ENCODE measurements around the gene ANXA11.
A peak's percentile ranks its signal among the peaks of the same experiment; 100 is the strongest.

The ANXA11 gene

GRCh38 chr10:80187465-80188409, 17.6 kb downstream of the ANXA11 start:
- DNase-seq = peak; percentile 89

DNA sequence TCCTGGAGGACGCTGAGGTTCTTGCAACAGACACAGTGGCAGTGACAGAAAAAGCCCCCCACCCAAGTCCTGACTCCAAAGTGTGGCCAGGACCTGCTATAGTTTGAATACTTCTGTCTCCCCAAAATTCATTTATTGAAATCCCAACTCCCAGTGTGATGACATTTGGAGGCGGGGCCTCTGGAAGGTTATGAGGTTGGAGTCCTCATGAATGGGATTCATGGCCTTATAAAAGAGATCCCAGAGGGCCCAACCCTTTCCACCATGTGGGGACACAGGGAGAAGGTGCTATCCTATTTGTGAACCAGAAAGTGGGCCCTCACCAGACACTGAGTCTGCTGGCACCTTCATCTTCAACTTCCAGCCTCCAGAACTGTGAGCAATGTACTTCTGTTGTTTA, 18.3 kb downstream of the ANXA11 start:
- DNase-seq = no peak

DNA sequence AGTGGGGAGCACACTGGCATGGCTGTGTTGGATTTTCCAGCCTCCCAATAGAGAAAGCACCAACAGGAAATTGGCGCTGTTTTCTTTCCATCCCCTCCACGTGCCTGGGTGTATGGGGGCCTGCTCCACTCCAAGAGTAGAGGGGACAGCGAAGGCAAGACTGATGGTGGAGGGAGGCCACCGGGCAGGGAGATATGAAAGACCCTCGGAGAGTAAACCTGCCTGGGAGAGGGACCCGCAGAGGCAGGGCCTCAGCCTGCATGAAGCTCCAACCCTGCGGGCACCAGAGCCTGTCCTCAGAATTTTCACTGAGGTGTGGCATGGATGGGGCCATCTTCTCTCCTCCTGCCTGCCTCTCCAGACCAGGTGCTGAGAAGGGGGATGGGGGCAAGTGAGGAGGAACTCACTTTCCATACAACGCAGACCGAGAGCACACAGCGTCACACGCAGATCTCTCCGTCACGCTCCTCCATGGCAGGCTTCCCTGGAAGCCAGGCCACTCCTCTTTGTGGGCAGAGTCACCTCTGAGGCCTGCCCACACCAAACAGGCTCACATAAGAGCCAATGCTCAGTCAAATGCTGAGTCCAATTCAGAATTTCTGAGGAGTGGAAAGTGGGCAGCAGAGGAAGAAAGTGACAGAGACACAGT, 18.8 kb downstream of the ANXA11 start:
- DNase-seq = peak; percentile 63

DNA sequence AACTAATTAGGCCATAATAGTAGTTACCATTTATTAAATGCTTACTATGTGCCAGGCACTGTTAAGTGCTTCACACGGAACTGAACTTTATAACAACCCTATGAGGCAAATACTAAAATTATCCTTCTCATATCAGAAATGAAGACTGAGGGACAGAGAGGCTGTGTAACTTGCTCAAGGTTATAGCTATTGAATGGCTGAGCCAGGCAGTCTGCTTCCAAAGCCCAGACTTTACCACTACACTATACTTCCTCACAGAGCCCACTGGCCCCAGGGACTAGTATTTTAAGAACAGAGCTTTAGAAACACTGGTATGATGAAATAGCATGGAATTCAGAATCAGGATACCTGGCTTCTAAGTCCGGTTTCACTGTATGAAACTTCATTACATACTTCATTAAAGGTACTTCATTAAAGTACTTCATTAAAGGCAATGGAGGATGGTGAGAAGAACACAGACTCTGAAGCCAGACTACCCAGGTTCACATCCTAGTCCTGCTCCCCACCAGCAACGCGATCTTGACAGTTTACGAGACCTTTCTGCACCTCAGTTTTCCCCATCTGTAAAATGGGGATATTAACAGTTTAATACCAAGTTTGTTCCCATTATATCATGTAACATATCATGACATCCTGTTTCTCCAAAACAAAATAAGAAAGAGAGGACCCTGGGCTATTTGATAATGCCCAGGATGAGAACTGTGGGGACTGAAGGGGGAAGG, 19.6 kb downstream of the ANXA11 start:
- no peak for DNase-seq

DNA sequence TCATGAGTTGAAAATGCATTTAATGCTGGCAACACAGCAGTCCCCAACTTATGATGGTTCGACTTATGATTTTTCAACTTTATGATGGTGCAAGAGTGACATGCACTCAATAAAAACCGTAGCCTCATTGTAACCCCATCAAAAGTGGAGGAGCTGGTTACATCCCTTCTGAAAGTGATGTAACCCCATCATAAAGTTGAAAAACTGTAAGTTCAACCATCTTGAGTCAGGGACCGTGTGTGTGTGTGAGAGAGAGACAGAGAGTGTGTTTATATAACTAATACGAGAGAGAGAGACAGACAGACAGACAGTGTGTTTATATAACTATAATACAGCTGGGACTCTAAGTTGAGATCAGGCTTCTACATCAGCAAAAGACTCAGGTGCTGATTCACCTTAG, 21.0 kb downstream of the ANXA11 start:
- no peak for DNase-seq

DNA sequence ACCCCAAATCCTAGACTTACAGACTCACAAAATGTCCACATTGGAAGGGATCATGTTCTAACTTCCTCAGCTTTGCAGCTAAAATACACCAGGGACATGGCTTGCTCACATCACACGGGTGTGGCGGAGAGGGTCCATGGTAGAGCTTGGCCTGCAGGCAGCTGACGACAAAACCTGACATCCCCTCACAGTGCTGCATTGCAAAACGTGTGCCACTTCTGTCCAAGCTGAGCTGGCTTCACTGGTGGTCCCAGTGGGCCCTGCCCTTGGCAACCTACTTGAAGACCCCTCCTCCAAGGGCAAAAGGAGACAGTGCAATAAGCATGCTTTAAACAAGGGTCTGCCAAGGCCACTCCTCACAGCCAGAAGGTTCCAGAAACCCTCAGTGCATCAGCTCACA, 21.9 kb downstream of the ANXA11 start:
- no peak for DNase-seq

- no peak for DNase-seq
These were observed 22.4 kb downstream of the ANXA11 start for GRCh38 chr10:80182986-80183385.

DNA sequence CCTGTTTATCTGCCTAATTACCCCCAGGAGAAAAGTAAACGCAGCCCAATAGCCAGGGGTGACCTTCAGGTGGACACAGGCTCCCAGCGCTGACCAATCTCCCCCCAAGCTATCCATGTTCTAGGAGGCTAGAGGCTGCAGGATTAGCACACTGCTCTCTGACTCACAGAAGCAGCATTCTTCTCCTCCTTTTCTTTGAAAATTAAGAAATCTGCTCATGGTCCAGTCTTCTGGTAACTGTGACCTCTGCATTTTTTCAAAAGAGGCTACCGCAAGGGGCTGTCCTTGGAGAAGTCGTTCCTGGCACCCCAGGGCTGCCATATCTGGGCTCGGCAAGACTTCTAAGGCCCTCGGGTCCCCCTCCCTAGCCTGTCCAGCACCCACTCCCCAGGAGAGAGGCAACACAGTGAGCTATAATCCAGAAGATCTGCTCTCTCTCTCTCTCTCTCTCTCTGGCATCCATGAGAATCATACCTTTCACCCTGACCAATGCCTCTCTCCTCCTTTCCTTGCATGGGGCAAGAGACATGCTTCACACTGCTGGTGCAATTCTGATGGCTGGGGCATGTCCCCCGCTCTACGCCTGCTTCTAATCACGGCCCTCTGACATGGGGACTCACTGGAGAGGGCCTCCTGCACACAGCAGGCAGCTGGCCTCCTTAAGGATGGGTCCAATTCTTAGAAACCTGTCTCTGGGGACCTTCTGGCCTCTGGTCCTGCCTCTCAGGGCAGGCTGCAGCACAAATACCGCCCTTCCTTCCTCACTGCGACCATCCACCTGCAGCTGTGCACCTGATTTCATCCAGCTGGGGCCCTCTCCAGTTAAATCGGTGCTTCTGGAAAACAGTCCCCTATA, 27.3 kb downstream of the ANXA11 start:
- DNase-seq = no peak

- no peak for DNase-seq
These were observed 28.8 kb downstream of the ANXA11 start for GRCh38 chr10:80176526-80176925.

GRCh38 chr10:80174641-80175395, 30.5 kb downstream of the ANXA11 start:
- no peak for DNase-seq

- no peak for DNase-seq
These were observed 31.9 kb downstream of the ANXA11 start for GRCh38 chr10:80173466-80173865.

DNA sequence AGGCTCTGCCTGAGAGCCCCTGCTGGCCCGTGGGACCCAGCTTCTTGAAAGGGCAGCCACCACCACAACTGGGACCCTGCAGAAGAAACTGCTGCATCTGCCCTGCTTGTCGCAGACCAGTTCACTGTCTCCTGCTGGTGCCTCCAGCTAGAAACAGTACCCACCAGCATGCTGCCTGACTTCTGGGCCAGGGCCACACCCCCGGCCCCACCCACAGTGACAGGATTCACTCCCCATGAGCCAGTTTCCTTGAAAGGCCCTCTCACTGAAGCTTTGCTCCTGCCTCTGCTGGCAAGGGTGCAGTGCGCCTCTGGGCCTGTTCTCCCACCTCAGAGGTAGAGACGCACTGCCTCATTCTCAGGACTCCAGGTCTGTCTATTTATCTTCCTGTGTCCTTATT, 32.4 kb downstream of the ANXA11 start:
- no peak for DNase-seq

DNA sequence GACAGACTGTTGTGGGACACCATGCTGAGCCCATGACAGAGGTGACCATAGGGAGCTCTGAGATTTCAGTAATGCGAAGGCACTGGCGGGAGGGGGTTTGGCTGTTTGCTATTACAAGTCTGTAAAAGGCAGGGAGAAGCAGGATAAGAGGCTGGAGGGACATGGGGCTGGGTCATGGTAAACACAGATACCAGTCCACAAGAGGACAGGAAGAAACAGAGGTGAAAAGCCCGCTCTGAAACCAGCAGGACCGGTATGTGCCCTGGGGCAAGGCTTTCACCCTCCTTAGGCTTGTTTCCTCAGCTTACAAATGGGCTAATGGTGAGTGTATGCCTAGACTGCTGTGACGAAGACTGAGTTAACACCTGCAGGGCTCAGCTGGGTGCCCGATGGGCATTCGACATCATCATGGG, 34.1 kb downstream of the ANXA11 start:
- DNase-seq = no peak

GRCh38 chr10:80170641-80171040, 34.7 kb downstream of the ANXA11 start:
- no peak for DNase-seq

DNA sequence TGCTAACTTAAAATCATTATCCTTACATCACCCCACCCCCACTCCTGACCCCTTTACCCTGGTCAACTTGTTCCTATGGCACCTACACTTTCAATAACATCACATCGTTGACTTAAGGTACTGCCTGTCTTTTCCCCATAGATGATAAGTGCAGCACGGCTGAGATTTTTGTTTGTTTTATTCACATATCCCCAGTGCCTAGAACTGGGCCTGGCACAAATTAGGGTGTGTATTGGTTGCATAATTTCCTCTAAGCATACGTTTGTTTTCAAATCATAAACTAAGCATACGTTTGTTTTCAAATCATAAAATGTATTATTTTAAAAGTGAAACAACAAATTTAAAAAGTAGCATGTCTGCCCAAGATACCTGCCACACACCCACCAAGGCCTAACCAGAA, 35.3 kb downstream of the ANXA11 start:
- no peak for DNase-seq

DNA sequence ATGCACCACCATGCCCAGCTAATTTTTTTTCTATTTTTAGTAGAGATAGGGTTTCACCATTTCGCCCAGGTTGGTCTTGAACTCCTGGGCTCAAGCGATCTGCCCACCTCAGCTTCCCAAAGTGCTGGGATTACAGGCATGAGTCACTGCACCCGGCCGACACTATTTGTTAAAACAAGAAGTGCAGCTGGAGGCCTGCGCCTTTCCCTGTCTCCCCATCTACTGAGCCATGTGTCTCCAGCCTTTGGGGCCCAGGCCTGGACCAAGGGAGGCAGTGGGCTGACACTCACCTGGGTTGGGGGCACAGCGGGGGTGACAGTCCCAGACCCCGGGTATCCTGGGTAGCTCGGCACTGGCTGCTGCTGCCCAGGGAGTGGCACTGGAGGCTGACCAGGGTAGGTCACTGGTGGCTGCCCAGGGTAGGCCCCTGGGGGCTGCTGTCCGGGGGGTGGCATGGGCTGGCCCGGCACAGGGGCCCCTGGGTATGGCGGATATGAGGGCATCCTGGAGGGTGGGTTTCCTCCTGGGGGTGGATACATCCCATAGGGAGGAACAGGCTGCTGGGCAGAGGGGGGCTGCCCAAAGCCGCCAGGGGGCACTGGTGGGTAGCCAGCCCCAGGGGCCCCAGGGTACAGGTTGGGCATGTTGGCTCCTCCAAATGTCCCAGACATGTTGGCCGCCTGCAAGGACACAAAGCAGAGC, 36.5 kb downstream of the ANXA11 start:
- peak; percentile 75 for DNase-seq

GRCh38 chr10:80168162-80168511, 37.2 kb downstream of the ANXA11 start:
- DNase-seq = peak; percentile 54

- DNase-seq = no peak
These were observed 37.7 kb downstream of the ANXA11 start for GRCh38 chr10:80167471-80168161.

DNA sequence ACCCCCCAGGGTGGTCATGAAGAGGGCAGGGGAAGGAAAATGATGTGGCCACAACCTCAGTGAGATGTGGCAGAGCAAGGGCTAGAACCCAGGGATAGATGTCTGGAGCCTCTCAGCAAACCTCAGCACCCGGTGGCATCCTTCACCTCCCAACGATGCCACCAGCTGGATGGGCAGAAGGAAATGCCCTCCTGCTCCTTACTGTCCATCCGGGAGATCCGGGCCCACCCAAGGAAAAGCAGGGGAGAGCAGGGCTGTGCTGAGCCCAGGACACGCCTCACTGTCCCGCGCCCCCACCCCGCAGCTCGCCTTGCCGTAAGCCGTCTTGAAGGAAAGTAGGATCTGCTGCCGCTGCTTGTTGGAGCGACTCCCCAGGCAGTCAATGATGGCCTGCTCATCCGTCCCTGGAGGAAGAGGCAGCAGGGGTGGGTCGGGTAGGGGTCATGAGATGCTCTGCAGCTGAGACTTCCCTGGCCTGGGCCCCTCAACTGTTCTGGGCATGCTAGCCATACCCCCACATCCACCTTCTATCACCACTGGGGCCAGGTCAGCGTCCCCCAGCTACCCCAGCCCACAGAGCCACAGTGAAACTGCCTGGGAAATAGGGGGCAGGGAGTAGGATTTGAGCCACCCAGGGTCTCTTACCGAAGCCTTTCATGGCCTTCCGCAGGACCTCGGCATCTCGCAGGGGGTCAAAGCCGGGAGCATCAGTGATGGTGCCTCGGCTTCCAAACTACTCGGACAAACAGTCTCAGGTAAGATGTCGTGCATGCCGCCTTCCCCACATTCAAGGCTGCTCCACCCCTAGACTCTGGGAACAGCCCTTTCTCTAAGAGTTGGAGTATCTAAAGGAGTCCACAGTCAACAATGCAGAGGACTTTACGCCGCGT, 38.5 kb downstream of the ANXA11 start:
- DNase-seq = no peak

DNA sequence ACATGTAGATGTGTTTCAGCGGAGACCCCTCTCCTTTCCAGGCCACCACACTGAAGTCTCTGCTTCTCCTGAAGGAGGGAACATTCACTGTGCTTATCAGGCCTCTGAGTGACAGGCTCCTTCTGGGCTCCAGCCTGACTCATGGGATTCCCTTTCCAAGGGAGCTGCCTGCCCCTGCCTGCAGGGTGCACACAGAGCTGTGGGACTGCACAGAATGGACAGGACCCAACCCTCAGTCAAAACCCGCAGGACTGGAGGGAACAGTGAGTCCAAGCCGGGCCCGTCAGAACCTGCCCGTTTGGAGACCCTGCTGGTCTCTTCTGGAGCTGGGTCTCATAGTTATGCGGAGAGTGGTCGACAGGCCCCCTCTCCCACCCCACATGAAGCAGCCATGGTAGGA, 40.2 kb downstream of the ANXA11 start:
- DNase-seq = no peak

Data from activated effector memory CD4-positive, alpha-beta T cell treated with anti-CD3 and anti-CD28 coated beads, Interleukin-2, amount 50 U/mL, for 16 hours (primary cell).